HepG2 (cell line): Measurements from ENCODE around the gene CLIC1. TPM values are rescaled to one million over a fixed set of nuclear protein-coding genes. Genes with fewer than 3 reads are reported as not detected.

Source experiments
- BORCS8-MEF2B ChIP-seq: sonication (generic); formaldehyde crosslinking; IDR thresholded peaks from 2 replicates; pipeline ENCODE4 v1.8.0; 2022; ENCODE audit warnings: mild to moderate bottlenecking, missing genetic modification reagents
- HIVEP1 ChIP-seq: sonication (generic); formaldehyde crosslinking; IDR thresholded peaks from 2 replicates; pipeline ENCODE4 v1.4.0; 2020; ENCODE audit warnings: mild to moderate bottlenecking, missing genetic modification reagents
- HOXA3 ChIP-seq: sonication (generic); formaldehyde crosslinking; IDR thresholded peaks from 2 replicates; pipeline ENCODE4 v1.5.0; 2020; ENCODE audit warnings: missing genetic modification reagents
- JUNB ChIP-seq: sonication (generic); formaldehyde crosslinking; IDR thresholded peaks from 2 replicates; pipeline ENCODE4 v1.8.0; 2022; ENCODE audit warnings: missing genetic modification reagents, mild to moderate bottlenecking, borderline replicate concordance
- MATR3 ChIP-seq: sonication (generic); formaldehyde crosslinking; IDR thresholded peaks from 2 replicates; pipeline ENCODE4 v1.4.0; 2020; ENCODE audit warnings: missing genetic modification reagents
- MAZ ChIP-seq, 2 experiments: sonication (generic) in 1 of 2; formaldehyde crosslinking in 1 of 2; IDR thresholded peaks; 2 replicates each; pipeline versions ENCODE4 v1.5.0 to v1.6.1; 2012 to 2020; ENCODE audit warnings: low read depth in 2 of 2, mild to moderate bottlenecking in 2 of 2, borderline replicate concordance in 1 of 2, improper control_type of control experiment in 1 of 2, low read length in 1 of 2, missing genetic modification reagents in 1 of 2, moderate library complexity in 1 of 2
- NR3C1 ChIP-seq: sonication (generic); formaldehyde crosslinking; IDR thresholded peaks from 2 replicates; pipeline ENCODE4 v1.4.0; 2020; ENCODE audit warnings: missing genetic modification reagents
- REST ChIP-seq, 2 experiments: IDR thresholded peaks; 2 replicates each; pipeline ENCODE4 v1.6.1; 2011 to 2012; ENCODE audit warnings: low read length in 2 of 2, borderline replicate concordance in 1 of 2, low read depth in 1 of 2, mild to moderate bottlenecking in 1 of 2, moderate library complexity in 1 of 2
- SNAI1 ChIP-seq: sonication (generic); formaldehyde crosslinking; IDR thresholded peaks from 2 replicates; pipeline ENCODE4 v1.5.0; 2020; ENCODE audit warnings: mild to moderate bottlenecking, missing genetic modification reagents, borderline replicate concordance
- ZFP36L1 ChIP-seq: sonication (generic); formaldehyde crosslinking; IDR thresholded peaks from 2 replicates; pipeline ENCODE4 v1.8.0; 2022; ENCODE audit warnings: mild to moderate bottlenecking, missing genetic modification reagents, moderate library complexity
- polyA plus RNA-seq, 8 experiments: library from polyadenylated mRNA; depleted of rRNA in 3 of 8; stranded (reverse) in 7 of 8; unstranded in 1 of 8; fragments of >200 nt; fragmentation: Illumina TruSeq in 4 of 8; extraction: Trizol in 4 of 8; gene quantifications; 2 replicates each; pipeline versions ENCODE4 v1.2.1 to v1.2.3, GENCODE V29; 2011 to 2016; ENCODE audit warnings: low read depth in 4 of 8, missing spikeins in 1 of 8, mixed read lengths in 1 of 8; ENCODE audit not compliant: insufficient read depth in 1 of 8
- total RNA-seq, 5 experiments: library from RNA; depleted of rRNA; stranded (reverse); fragments of >200 nt; fragmentation: Illumina TruSeq; extraction: Trizol; gene quantifications; 2 replicates each; pipeline ENCODE4 v1.2.3, GENCODE V29; 2016; ENCODE audit warnings: low read depth in 1 of 5
- TF ChIP-seq, protein P1 (sequence below): sonication (generic); formaldehyde crosslinking; IDR thresholded peaks from 2 replicates; pipeline ENCODE4 v1.5.1; 2020; ENCODE audit warnings: mild to moderate bottlenecking, missing genetic modification reagents, moderate library complexity
- TF ChIP-seq, protein P2 (sequence below): IDR thresholded peaks from 2 replicates; pipeline ENCODE4 v1.6.1; 2016; ENCODE audit warnings: mild to moderate bottlenecking
- TF ChIP-seq, protein P3 (sequence below): sonication (generic); formaldehyde crosslinking; IDR thresholded peaks from 2 replicates; pipeline ENCODE4 v1.4.0; 2020; ENCODE audit warnings: missing genetic modification reagents, mild to moderate bottlenecking, borderline replicate concordance
- TF ChIP-seq, protein P4 (sequence below): sonication (generic); formaldehyde crosslinking; IDR thresholded peaks from 2 replicates; pipeline ENCODE4 v1.8.1; 2022; ENCODE audit warnings: mild to moderate bottlenecking, missing genetic modification reagents

Gene CLIC1
- total and polyA plus RNA-seq, 2 of the 13 experiments (the other 11 are each of a cell fraction or from before 2014, with no cell fraction given) = 602 to 891 TPM

- TF ChIP-seq REST (IDR thresholded peaks at IDR 0.05; ENCODE audit: borderline replicate concordance in 1 of 2, low read depth in 1 of 2, low read length in 2 of 2) = peak in 1 of 2 experiments; percentile 14; a peak in 1 of 4 replicates
- TF ChIP-seq, protein P1, sequence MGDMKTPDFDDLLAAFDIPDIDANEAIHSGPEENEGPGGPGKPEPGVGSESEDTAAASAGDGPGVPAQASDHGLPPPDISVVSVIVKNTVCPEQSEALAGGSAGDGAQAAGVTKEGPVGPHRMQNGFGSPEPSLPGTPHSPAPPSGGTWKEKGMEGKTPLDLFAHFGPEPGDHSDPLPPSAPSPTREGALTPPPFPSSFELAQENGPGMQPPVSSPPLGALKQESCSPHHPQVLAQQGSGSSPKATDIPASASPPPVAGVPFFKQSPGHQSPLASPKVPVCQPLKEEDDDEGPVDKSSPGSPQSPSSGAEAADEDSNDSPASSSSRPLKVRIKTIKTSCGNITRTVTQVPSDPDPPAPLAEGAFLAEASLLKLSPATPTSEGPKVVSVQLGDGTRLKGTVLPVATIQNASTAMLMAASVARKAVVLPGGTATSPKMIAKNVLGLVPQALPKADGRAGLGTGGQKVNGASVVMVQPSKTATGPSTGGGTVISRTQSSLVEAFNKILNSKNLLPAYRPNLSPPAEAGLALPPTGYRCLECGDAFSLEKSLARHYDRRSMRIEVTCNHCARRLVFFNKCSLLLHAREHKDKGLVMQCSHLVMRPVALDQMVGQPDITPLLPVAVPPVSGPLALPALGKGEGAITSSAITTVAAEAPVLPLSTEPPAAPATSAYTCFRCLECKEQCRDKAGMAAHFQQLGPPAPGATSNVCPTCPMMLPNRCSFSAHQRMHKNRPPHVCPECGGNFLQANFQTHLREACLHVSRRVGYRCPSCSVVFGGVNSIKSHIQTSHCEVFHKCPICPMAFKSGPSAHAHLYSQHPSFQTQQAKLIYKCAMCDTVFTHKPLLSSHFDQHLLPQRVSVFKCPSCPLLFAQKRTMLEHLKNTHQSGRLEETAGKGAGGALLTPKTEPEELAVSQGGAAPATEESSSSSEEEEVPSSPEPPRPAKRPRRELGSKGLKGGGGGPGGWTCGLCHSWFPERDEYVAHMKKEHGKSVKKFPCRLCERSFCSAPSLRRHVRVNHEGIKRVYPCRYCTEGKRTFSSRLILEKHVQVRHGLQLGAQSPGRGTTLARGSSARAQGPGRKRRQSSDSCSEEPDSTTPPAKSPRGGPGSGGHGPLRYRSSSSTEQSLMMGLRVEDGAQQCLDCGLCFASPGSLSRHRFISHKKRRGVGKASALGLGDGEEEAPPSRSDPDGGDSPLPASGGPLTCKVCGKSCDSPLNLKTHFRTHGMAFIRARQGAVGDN = peak; percentile 100
- peak; percentile 99 for TF ChIP-seq BORCS8-MEF2B (CRISPR knock-in tag)
- TF ChIP-seq MATR3 = no peak
- TF ChIP-seq, protein P2, sequence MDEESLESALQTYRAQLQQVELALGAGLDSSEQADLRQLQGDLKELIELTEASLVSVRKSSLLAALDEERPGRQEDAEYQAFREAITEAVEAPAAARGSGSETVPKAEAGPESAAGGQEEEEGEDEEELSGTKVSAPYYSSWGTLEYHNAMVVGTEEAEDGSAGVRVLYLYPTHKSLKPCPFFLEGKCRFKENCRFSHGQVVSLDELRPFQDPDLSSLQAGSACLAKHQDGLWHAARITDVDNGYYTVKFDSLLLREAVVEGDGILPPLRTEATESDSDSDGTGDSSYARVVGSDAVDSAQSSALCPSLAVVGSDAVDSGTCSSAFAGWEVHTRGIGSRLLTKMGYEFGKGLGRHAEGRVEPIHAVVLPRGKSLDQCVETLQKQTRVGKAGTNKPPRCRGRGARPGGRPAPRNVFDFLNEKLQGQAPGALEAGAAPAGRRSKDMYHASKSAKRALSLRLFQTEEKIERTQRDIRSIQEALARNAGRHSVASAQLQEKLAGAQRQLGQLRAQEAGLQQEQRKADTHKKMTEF (CRISPR knock-in tag) = peak; percentile 79
- peak; percentile 95; the same call in 1 of the 2 replicates for TF ChIP-seq HOXA3 (CRISPR knock-in tag)
- peak; percentile 96 for TF ChIP-seq JUNB (CRISPR knock-in tag)
- TF ChIP-seq, protein P3, sequence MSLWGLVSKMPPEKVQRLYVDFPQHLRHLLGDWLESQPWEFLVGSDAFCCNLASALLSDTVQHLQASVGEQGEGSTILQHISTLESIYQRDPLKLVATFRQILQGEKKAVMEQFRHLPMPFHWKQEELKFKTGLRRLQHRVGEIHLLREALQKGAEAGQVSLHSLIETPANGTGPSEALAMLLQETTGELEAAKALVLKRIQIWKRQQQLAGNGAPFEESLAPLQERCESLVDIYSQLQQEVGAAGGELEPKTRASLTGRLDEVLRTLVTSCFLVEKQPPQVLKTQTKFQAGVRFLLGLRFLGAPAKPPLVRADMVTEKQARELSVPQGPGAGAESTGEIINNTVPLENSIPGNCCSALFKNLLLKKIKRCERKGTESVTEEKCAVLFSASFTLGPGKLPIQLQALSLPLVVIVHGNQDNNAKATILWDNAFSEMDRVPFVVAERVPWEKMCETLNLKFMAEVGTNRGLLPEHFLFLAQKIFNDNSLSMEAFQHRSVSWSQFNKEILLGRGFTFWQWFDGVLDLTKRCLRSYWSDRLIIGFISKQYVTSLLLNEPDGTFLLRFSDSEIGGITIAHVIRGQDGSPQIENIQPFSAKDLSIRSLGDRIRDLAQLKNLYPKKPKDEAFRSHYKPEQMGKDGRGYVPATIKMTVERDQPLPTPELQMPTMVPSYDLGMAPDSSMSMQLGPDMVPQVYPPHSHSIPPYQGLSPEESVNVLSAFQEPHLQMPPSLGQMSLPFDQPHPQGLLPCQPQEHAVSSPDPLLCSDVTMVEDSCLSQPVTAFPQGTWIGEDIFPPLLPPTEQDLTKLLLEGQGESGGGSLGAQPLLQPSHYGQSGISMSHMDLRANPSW = no peak
- TF ChIP-seq ZFP36L1 (CRISPR knock-in tag) = peak; percentile 99
- peak; percentile 99 for TF ChIP-seq SNAI1
- peak; percentile 97 for TF ChIP-seq HIVEP1 (CRISPR knock-in tag)
- TF ChIP-seq, protein P4, sequence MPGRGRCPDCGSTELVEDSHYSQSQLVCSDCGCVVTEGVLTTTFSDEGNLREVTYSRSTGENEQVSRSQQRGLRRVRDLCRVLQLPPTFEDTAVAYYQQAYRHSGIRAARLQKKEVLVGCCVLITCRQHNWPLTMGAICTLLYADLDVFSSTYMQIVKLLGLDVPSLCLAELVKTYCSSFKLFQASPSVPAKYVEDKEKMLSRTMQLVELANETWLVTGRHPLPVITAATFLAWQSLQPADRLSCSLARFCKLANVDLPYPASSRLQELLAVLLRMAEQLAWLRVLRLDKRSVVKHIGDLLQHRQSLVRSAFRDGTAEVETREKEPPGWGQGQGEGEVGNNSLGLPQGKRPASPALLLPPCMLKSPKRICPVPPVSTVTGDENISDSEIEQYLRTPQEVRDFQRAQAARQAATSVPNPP (CRISPR knock-in tag) = peak; percentile 97
- no peak for TF ChIP-seq NR3C1 (CRISPR knock-in tag)
- TF ChIP-seq MAZ (IDR thresholded peaks at IDR 0.05; ENCODE audit: borderline replicate concordance, low read depth, low read length) = peak; percentile 85; the same call in 1 of the 2 replicates
- TF ChIP-seq MAZ (CRISPR knock-in tag; IDR thresholded peaks at IDR 0.05; ENCODE audit: low read depth) = peak; percentile 86
Measured at GRCh38 chr6:31739639-31740396, 3.5 kb upstream of the CLIC1 start, which contains the start of gene MSH5 (continued).
